IMR-90 (cell line): ENCODE results near the gene RNF123. TPM values are rescaled to one million over a fixed set of nuclear protein-coding genes. Genes with fewer than 3 reads are reported as not detected.

Experiments used
- ATAC-seq: fragments of 200-7000 bp; cut with Tn5 transposase; 2 replicates; pipeline ENCODE4 v1.9.1; 2020; ENCODE audit warnings: low read depth, mild to moderate bottlenecking, moderate library complexity
- BruUV-seq: library from RNA; stranded (reverse); fragments of 400-500 nt; replicated peaks from 2 replicates; lab custom pipeline; 2021; lab: Mats Ljungman, UMichigan
- CTCF ChIA-PET: fragments of 300-600 bp; formaldehyde crosslinking; extraction: SDS; loops from one replicate; lab custom pipeline; 2021; ENCODE audit warnings: antibody characterized with exemption; lab: Yijun Ruan, JAX
- POLR2A ChIA-PET: fragments of 300-600 bp; sonication (Branson Sonifier 250); formaldehyde crosslinking; loops from one replicate; lab custom pipeline; 2022; ENCODE audit warnings: antibody characterized with exemption; ENCODE audit not compliant: unreplicated experiment; lab: Charles Lee
- DNase-seq: peaks from one replicate; pipeline ENCODE4 v3.0.0; 2013
- H2AFZ ChIP-seq: replicated peaks from 2 replicates; pipeline ENCODE3; 2013; ENCODE audit warnings: low read length, mild to moderate bottlenecking; ENCODE audit not compliant: poor library complexity
- H2AK5ac ChIP-seq: 2 replicates; pipeline ENCODE4 v1.6.1; 2013; ENCODE audit warnings: low read depth, low read length, inconsistent platforms
- H2AK9ac ChIP-seq: replicated peaks from 2 replicates; pipeline ENCODE3; 2013; ENCODE audit warnings: mild to moderate bottlenecking, low read depth, low read length, moderate library complexity; ENCODE audit not compliant: poor library complexity
- H2BK120ac ChIP-seq: 2 replicates; pipeline ENCODE4 v1.6.1; 2013; ENCODE audit warnings: low read depth, low read length, inconsistent platforms
- H2BK15ac ChIP-seq: 3 replicates; pipeline ENCODE4 v1.6.1; 2013; ENCODE audit warnings: low read depth, low read length, inconsistent platforms
- H2BK20ac ChIP-seq: 2 replicates; pipeline ENCODE4 v1.6.1; 2013; ENCODE audit warnings: low read depth, mild to moderate bottlenecking, inconsistent platforms, low read length, moderate library complexity
- H2BK5ac ChIP-seq: 2 replicates; pipeline ENCODE4 v1.6.1; 2013; ENCODE audit warnings: mild to moderate bottlenecking, low read depth, low read length, inconsistent platforms; ENCODE audit not compliant: poor library complexity, severe bottlenecking
- H3K14ac ChIP-seq: replicated peaks from 2 replicates; pipeline ENCODE4 v1.6.1; 2013; ENCODE audit warnings: low read depth, low read length, inconsistent platforms
- H3K18ac ChIP-seq: 2 replicates; pipeline ENCODE4 v1.6.1; 2013; ENCODE audit warnings: low read depth, low read length, control low read depth
- H3K23ac ChIP-seq: 2 replicates; pipeline ENCODE4 v1.6.1; 2013; ENCODE audit warnings: low read depth, low read length, inconsistent platforms
- H3K27ac ChIP-seq: 2 replicates; pipeline ENCODE4 v1.5.1; 2013; ENCODE audit warnings: mild to moderate bottlenecking, control low read depth, low read length; ENCODE audit not compliant: insufficient read depth
- H3K27me3 ChIP-seq: 2 replicates; pipeline ENCODE4 v1.6.1; 2013; ENCODE audit warnings: low read length; ENCODE audit not compliant: control insufficient read depth, insufficient read depth
- H3K36me3 ChIP-seq: 2 replicates; pipeline ENCODE4 v1.6.1; 2013; ENCODE audit warnings: low read length, mixed read lengths; ENCODE audit not compliant: control insufficient read depth, insufficient read depth
- H3K4ac ChIP-seq: 2 replicates; pipeline ENCODE4 v1.6.1; 2013; ENCODE audit warnings: low read depth, low read length, inconsistent platforms
- H3K4me1 ChIP-seq: 2 replicates; pipeline ENCODE4 v1.6.1; 2013; ENCODE audit warnings: low read length, mixed read lengths; ENCODE audit not compliant: control insufficient read depth, insufficient read depth
- H3K4me2 ChIP-seq: 2 replicates; pipeline ENCODE4 v1.6.1; 2013; ENCODE audit warnings: low read depth, mild to moderate bottlenecking, control low read depth, low read length, moderate library complexity
- H3K4me3 ChIP-seq: 2 replicates; pipeline ENCODE4 v1.5.1; 2013; ENCODE audit warnings: low read depth, mild to moderate bottlenecking, control low read depth, low read length, moderate library complexity; ENCODE audit not compliant: insufficient read depth
- H3K56ac ChIP-seq: 2 replicates; pipeline ENCODE4 v1.6.1; 2013; ENCODE audit warnings: low read length, inconsistent platforms; ENCODE audit not compliant: insufficient read depth; ENCODE audit errors: extremely low read depth
- H3K79me1 ChIP-seq, 2 experiments: 2 replicates each; pipeline ENCODE4 v1.6.1; 2013; ENCODE audit warnings: low read length in 2 of 2, inconsistent platforms in 1 of 2, low read depth in 1 of 2
- H3K9ac ChIP-seq: 2 replicates; pipeline ENCODE4 v1.6.1; 2013; ENCODE audit warnings: low read depth, low read length, control low read depth
- H3K9me1 ChIP-seq: 2 replicates; pipeline ENCODE4 v1.6.1; 2013; ENCODE audit warnings: low read length, inconsistent platforms; ENCODE audit not compliant: insufficient read depth
- H3K9me3 ChIP-seq: 2 replicates; pipeline ENCODE4 v1.6.1; 2013; ENCODE audit warnings: low read length; ENCODE audit not compliant: control insufficient read depth, insufficient read depth
- H4K20me1 ChIP-seq: 2 replicates; pipeline ENCODE4 v1.6.1; 2013; ENCODE audit warnings: low read length, inconsistent platforms; ENCODE audit not compliant: insufficient read depth
- H4K5ac ChIP-seq: 2 replicates; pipeline ENCODE4 v1.6.1; 2013; ENCODE audit warnings: mild to moderate bottlenecking, low read depth, low read length, control low read depth
- H4K8ac ChIP-seq, 2 experiments: 2 replicates each; pipeline ENCODE4 v1.6.1; 2013; ENCODE audit warnings: low read depth in 2 of 2, low read length in 2 of 2, control low read depth in 1 of 2, inconsistent platforms in 1 of 2
- H4K91ac ChIP-seq: 2 replicates; pipeline ENCODE4 v1.6.1; 2013; ENCODE audit warnings: low read depth, low read length, inconsistent platforms; ENCODE audit not compliant: insufficient read depth
- BHLHE40 ChIP-seq: fragments of 150-350 bp; IDR thresholded peaks from 2 replicates; pipeline ENCODE4 v1.6.1; 2016; ENCODE audit warnings: mild to moderate bottlenecking, low read depth, low read length
- CEBPB ChIP-seq: IDR thresholded peaks from 2 replicates; pipeline ENCODE4 v1.6.1; 2012; ENCODE audit warnings: low read depth, low read length, improper control_type of control experiment
- CHD1 ChIP-seq: IDR thresholded peaks from 2 replicates; pipeline ENCODE4 v1.6.1; 2012; ENCODE audit warnings: low read depth, low read length, improper control_type of control experiment
- FOS ChIP-seq: fragments of 150-350 bp; IDR thresholded peaks from 2 replicates; pipeline ENCODE4 v1.6.1; 2016; ENCODE audit warnings: low read depth, low read length
- MAFK ChIP-seq: IDR thresholded peaks from 2 replicates; pipeline ENCODE4 v1.6.1; 2012; ENCODE audit warnings: low read depth, low read length, improper control_type of control experiment
- MAZ ChIP-seq: IDR thresholded peaks from 2 replicates; pipeline ENCODE4 v1.6.1; 2012; ENCODE audit warnings: low read depth, mild to moderate bottlenecking, low read length, improper control_type of control experiment, moderate library complexity, borderline replicate concordance
- MXI1 ChIP-seq: IDR thresholded peaks from 2 replicates; pipeline ENCODE4 v1.6.1; 2012; ENCODE audit warnings: low read depth, mild to moderate bottlenecking, low read length, moderate library complexity, borderline replicate concordance
- NFE2L2 ChIP-seq: fragments of 150-350 bp; IDR thresholded peaks from 2 replicates; pipeline ENCODE4 v1.6.1; 2016; ENCODE audit warnings: low read depth, mild to moderate bottlenecking, low read length
- POLR2A ChIP-seq: IDR thresholded peaks from 2 replicates; pipeline ENCODE4 v1.6.1; 2012; ENCODE audit warnings: mild to moderate bottlenecking, low read depth, low read length
- RAD21 ChIP-seq: IDR thresholded peaks from 2 replicates; pipeline ENCODE4 v1.6.1; 2012; ENCODE audit warnings: low read length, improper control_type of control experiment
- RCOR1 ChIP-seq: IDR thresholded peaks from 2 replicates; pipeline ENCODE4 v1.6.1; 2012; ENCODE audit warnings: mild to moderate bottlenecking, low read length, improper control_type of control experiment; ENCODE audit not compliant: insufficient replicate concordance
- RFX5 ChIP-seq: IDR thresholded peaks from 2 replicates; pipeline ENCODE4 v1.8.0; 2012; ENCODE audit warnings: low read depth, mild to moderate bottlenecking, low read length, moderate library complexity
- SMC3 ChIP-seq: fragments of 150-350 bp; IDR thresholded peaks from 2 replicates; pipeline ENCODE4 v1.6.1; 2016; ENCODE audit warnings: low read depth, mild to moderate bottlenecking, antibody characterized with exemption, low read length, moderate library complexity
- WGBS, 2 experiments: methylation state at CpG; one replicate each; pipeline versions ENCODE4 v1.1.5 to v1.1.7; 2013; ENCODE audit warnings: missing lambda C conversion rate in 2 of 2; ENCODE audit not compliant: insufficient read length in 1 of 2; ENCODE audit errors: extremely low coverage in 2 of 2; 5-methylcytosine and 5-hydroxymethylcytosine counted together
- dilution Hi-C: fragments of 300-500 bp; cut with HindIII; formaldehyde crosslinking; loops from one replicate; pipeline ENCODE4 v1.14.3; 2018; ENCODE audit warnings: low sequenced_read_pairs; ENCODE audit not compliant: unreplicated experiment
- in situ Hi-C: fragments of 300-500 bp; cut with MboI; formaldehyde crosslinking; loops from 3 replicates; pipeline ENCODE4 v1.14.3; 2019; ENCODE audit warnings: low sequenced_read_pairs, inconsistent platforms, mixed read lengths
- intact Hi-C: fragments of 100-400 bp; cut with micrococcal nuclease; formaldehyde crosslinking; loops from 2 replicates; pipeline ENCODE4 v1.10.0; 2022
- polyA plus RNA-seq, 3 experiments: library from polyadenylated mRNA; depleted of rRNA; stranded (reverse); fragments of >200 nt; gene quantifications; 2 replicates each; pipeline ENCODE4 v1.2.3, GENCODE V29; 2012; ENCODE audit warnings: low replicate concordance in 1 of 3
- total RNA-seq: library from RNA; depleted of rRNA; stranded (reverse); fragments of >200 nt; gene quantifications from 2 replicates; pipeline ENCODE4 v1.2.3, GENCODE V29; 2012
- TF ChIP-seq, protein P1 (sequence below): conservative IDR thresholded peaks from 2 replicates; pipeline ENCODE4 v1.5.1; 2012; ENCODE audit warnings: mild to moderate bottlenecking, low read depth, low read length, improper control_type of control experiment
- TF ChIP-seq, protein P2 (sequence below): fragments of 150-350 bp; IDR thresholded peaks from 2 replicates; pipeline ENCODE4 v1.6.1; 2016; ENCODE audit warnings: low read depth, mild to moderate bottlenecking, low read length, moderate library complexity, borderline replicate concordance
- TF ChIP-seq, protein P3 (sequence below): fragments of 150-350 bp; IDR thresholded peaks from 2 replicates; pipeline ENCODE4 v1.6.1; 2017; ENCODE audit warnings: mild to moderate bottlenecking, antibody characterized with exemption, low read length, low read depth

RNF123 gene
- total and polyA plus RNA-seq, 2 of the 4 experiments (the other 2 are of a cell fraction) = 13.4 to 37.7 TPM

DNA sequence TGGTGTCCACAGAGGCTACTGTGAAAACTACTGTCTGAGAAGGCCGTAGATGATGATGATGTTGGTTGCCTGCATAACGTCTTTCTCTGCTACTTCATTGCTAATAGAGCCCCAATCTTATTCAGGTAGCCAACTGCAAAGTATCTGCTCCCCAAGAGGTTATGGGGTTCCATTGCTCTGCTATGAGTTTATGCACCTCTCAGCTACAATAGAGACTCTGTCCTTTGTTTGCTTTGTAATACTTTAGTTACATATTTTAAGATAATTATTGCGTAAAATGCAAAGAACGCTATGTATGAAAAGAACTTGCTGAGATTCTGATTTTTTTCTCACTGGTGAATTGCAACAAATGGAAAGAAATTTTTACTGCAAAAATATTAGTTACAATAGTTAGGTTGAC lies 62.1 kb downstream of the RNF123 start:
- no peak overlapping the region for H3K4me3 ChIP-seq
- dilution Hi-C loops = no loop called here
- no CpG with 5 or more reads among the region's 4 CpGs for WGBS, 2 experiments
- no peak overlapping the region for H3K9ac ChIP-seq
- H4K91ac ChIP-seq = no peak overlapping the region
- no TSS peak for BruUV-seq
- no peak overlapping the region for H3K4ac ChIP-seq
- POLR2A ChIA-PET = no interaction called here
- H3K9me3 ChIP-seq = no peaks in the 10 kb centered on the region
- H3K27me3 ChIP-seq = no peaks in the 10 kb centered on the region
- no peak for DNase-seq
- H3K18ac ChIP-seq = no peak overlapping the region
- intact Hi-C loops = no loop called here
- peaks cover 34 to 71% of the 10 kb centered on the region in 2 experiments for H3K79me1 ChIP-seq
- no peak overlapping the region for H2AFZ ChIP-seq
- H3K56ac ChIP-seq = no peak overlapping the region
- ATAC-seq = no peak
- H2AK9ac ChIP-seq = no peak overlapping the region
- no peak overlapping the region for H2BK120ac ChIP-seq
- H3K4me2 ChIP-seq = no peak overlapping the region
- H2BK15ac ChIP-seq = no peak overlapping the region
- H3K14ac ChIP-seq = no peak overlapping the region
- in situ Hi-C loops = no loop called here
- CTCF ChIA-PET = no interaction called here
- peaks cover 44% of the 10 kb centered on the region for H4K20me1 ChIP-seq
- no peak overlapping the region for H2BK5ac ChIP-seq
- no peak overlapping the region for H3K27ac ChIP-seq
- H3K23ac ChIP-seq = no peak overlapping the region
- peaks cover 8% of the 10 kb centered on the region; the same call in 1 of the 2 replicates for H3K36me3 ChIP-seq
- H2BK20ac ChIP-seq = no peak overlapping the region
- no peak overlapping the region for H4K8ac ChIP-seq
- no peak overlapping the region for H2AK5ac ChIP-seq
- H4K5ac ChIP-seq = no peak overlapping the region
- TF ChIP-seq SMC3 = no peak
- no peak for TF ChIP-seq RAD21
- no peak for TF ChIP-seq RCOR1
- no peak for TF ChIP-seq NFE2L2
- no peak for TF ChIP-seq MAZ
- TF ChIP-seq CHD1 = no peak
- TF ChIP-seq MXI1 = no peak
- TF ChIP-seq CEBPB = no peak
- no peak for TF ChIP-seq FOS
- TF ChIP-seq, protein P1, sequence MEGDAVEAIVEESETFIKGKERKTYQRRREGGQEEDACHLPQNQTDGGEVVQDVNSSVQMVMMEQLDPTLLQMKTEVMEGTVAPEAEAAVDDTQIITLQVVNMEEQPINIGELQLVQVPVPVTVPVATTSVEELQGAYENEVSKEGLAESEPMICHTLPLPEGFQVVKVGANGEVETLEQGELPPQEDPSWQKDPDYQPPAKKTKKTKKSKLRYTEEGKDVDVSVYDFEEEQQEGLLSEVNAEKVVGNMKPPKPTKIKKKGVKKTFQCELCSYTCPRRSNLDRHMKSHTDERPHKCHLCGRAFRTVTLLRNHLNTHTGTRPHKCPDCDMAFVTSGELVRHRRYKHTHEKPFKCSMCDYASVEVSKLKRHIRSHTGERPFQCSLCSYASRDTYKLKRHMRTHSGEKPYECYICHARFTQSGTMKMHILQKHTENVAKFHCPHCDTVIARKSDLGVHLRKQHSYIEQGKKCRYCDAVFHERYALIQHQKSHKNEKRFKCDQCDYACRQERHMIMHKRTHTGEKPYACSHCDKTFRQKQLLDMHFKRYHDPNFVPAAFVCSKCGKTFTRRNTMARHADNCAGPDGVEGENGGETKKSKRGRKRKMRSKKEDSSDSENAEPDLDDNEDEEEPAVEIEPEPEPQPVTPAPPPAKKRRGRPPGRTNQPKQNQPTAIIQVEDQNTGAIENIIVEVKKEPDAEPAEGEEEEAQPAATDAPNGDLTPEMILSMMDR = no peak
- TF ChIP-seq MAFK = no peak
- no peak for TF ChIP-seq BHLHE40
- no peak for TF ChIP-seq POLR2A
- TF ChIP-seq, protein P2, sequence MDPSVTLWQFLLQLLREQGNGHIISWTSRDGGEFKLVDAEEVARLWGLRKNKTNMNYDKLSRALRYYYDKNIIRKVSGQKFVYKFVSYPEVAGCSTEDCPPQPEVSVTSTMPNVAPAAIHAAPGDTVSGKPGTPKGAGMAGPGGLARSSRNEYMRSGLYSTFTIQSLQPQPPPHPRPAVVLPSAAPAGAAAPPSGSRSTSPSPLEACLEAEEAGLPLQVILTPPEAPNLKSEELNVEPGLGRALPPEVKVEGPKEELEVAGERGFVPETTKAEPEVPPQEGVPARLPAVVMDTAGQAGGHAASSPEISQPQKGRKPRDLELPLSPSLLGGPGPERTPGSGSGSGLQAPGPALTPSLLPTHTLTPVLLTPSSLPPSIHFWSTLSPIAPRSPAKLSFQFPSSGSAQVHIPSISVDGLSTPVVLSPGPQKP = no peak
- TF ChIP-seq RFX5 = no peak
- TF ChIP-seq, protein P3, sequence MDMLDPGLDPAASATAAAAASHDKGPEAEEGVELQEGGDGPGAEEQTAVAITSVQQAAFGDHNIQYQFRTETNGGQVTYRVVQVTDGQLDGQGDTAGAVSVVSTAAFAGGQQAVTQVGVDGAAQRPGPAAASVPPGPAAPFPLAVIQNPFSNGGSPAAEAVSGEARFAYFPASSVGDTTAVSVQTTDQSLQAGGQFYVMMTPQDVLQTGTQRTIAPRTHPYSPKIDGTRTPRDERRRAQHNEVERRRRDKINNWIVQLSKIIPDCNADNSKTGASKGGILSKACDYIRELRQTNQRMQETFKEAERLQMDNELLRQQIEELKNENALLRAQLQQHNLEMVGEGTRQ = no peak
- peaks cover 14% of the 10 kb centered on the region for H3K9me1 ChIP-seq
- H3K4me1 ChIP-seq = peaks cover 7% of the 10 kb centered on the region; the same call in 1 of the 2 replicates
